Activated CD4-positive, alpha-beta T cell treated with anti-CD3 and anti-CD28 coated beads, Interleukin-2, Interleukin-6, amounts not matched to agents 100 ng/mL and 50 ng/mL, durations not matched to agents 16 hours and 8 hours (primary cell): ENCODE results near the gene CACNB1.
"Not testable (repeated sequence)": the region's sequence is repeated elsewhere in the genome, so short reads cannot be mapped to it uniquely, and the experiment has no call there.

Experiments
- DNase-seq: peaks from one replicate; pipeline ENCODE4 v3.0.0-alpha.2; 2020

The CACNB1 gene

GRCh38 chr17:39150104-39150634 lies 47.3 kb downstream of the CACNB1 start:
- no peak for DNase-seq

- DNase-seq = no peak
Measured at GRCh38 chr17:39147221-39148185, 50.0 kb downstream of the CACNB1 start.

GRCh38 chr17:39146273-39146672 lies 51.2 kb downstream of the CACNB1 start:
- no peak for DNase-seq

- DNase-seq = no peak
Measured at GRCh38 chr17:39145143-39145542, 52.3 kb downstream of the CACNB1 start.

GRCh38 chr17:39144416-39144840 lies 53.0 kb downstream of the CACNB1 start:
- DNase-seq = no peak

GRCh38 chr17:39143552-39144093 lies 53.8 kb downstream of the CACNB1 start:
- no peak for DNase-seq

- no peak for DNase-seq
Measured at GRCh38 chr17:39141915-39142664, 55.4 kb downstream of the CACNB1 start.

GRCh38 chr17:39141294-39141693 lies 56.2 kb downstream of the CACNB1 start:
- no peak for DNase-seq

GRCh38 chr17:39139561-39139960 lies 57.9 kb downstream of the CACNB1 start:
- no peak for DNase-seq

- DNase-seq = no peak
Measured at GRCh38 chr17:39139161-39139511, 58.3 kb downstream of the CACNB1 start.

GRCh38 chr17:39138431-39139160 lies 58.9 kb downstream of the CACNB1 start:
- no peak for DNase-seq

- no peak for DNase-seq
Measured at GRCh38 chr17:39134878-39135277, 62.6 kb downstream of the CACNB1 start.

GRCh38 chr17:39132192-39132610 lies 65.3 kb downstream of the CACNB1 start:
- no peak for DNase-seq

GRCh38 chr17:39131616-39132015 lies 65.9 kb downstream of the CACNB1 start:
- no peak for DNase-seq

GRCh38 chr17:39130205-39130604 lies 67.3 kb downstream of the CACNB1 start:
- no peak for DNase-seq

GRCh38 chr17:39129544-39129943 lies 67.9 kb downstream of the CACNB1 start:
- not testable (repeated sequence) for DNase-seq

GRCh38 chr17:39126436-39126835 lies 71.0 kb downstream of the CACNB1 start:
- DNase-seq = no peak

- no peak for DNase-seq
Measured at GRCh38 chr17:39125143-39125875, 72.2 kb downstream of the CACNB1 start.

GRCh38 chr17:39123627-39124026 lies 73.8 kb downstream of the CACNB1 start:
- DNase-seq = no peak
